NCI-H526 treated with DMSO at 0.1 percent for 48 hours (cell line): ENCODE results near the gene HOOK2.

Source experiments
- DNase-seq: peaks from one replicate; lab custom pipeline; 2025; lab: John Stamatoyannopoulos, UW

Gene HOOK2

DNA sequence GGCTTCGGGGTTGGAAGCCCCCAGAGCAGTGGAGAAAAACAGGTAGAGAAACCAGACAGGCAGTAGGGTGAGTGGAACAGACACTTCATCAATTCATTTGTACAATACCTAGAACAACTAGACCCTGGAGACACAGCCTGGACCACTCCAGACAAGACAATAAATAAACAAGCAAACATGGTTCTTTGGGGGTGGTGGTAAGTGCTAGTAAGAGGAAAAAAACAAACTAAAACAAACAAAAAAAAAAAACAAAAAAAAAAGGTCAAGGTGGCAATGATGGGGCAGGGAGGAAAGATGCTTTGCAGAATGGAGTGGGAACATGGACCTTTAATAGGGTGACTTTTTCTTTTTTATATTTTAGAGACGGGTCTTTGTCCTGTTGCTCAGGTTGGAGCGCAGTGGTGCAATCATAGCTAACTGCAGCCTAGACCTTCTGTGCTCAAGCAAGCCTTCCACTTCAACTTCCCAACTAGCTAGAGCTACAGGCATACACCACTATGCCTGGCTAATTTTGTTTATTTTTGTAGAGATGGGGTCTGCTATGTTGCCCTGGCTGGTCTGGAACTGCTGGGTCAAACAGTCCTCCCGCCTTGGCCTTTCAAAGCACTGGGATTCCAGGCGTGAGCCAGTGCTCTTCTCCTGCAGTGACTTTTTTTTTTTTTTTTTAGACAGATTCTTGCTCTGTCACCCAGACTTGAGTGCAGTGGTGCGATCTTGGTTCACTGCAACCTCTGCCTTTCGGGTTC lies 19.0 kb upstream of the HOOK2 start:
- DNase-seq: no peak

DNA sequence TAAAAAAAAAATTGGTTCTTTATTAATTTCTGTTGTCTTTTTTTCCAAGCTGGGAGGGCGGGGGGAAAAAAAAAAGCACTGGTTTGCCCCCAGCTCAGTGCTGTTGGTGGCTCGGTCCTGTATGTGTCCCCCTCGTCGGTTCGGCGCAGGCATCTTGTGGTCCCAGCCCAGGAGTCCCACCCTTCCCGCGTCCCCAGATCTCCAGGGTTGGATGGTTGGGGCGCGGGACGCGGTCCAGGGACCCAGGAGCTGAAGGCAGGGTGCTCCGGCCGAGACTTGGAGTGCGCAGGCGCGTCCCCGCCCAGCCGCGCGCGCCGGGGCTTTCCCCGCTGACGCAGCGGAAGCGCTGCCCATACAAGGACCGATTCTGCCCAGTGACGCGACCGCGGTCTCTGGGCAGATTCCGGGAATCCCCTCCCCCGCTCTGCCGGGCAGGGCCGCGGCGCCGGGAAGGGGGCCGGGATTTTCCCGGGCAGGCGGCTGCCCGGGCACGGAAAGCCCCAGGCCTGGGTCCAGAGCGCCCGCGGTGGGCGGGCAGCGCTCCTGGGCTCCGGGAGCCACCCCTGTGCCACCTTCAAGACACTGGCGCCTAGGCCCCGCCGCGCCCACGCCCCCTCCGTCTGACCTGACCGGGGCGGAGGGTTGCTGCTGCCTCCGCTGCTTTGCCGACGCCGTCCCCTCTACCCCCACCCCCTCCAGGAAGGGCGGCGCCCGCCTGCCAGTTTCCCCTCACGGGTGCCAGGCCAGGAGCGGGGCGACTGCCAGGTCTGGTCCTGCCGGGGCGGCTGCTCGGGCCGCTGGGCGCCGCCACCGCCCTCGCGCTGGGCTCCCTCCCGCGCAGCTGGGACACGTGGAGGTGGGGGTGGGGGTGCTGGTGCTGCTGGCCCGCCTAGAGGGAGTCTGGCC lies 18.2 kb upstream of the HOOK2 start:
- DNase-seq: peak; percentile 52

DNA sequence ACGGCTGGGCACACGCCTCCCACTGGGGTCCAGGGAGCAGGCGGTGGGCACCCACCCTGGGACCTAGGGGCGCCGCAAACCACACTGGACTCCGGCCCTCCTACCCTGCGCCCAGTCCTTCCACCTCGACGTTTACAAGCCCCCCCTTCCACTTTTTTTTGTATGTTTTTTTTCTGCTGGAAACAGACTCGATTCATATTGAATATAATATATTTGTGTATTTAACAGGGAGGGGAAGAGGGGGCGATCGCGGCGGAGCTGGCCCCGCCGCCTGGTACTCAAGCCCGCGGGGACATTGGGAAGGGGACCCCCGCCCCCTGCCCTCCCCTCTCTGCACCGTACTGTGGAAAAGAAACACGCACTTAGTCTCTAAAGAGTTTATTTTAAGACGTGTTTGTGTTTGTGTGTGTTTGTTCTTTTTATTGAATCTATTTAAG lies 17.5 kb upstream of the HOOK2 start:
- no peak for DNase-seq

DNA sequence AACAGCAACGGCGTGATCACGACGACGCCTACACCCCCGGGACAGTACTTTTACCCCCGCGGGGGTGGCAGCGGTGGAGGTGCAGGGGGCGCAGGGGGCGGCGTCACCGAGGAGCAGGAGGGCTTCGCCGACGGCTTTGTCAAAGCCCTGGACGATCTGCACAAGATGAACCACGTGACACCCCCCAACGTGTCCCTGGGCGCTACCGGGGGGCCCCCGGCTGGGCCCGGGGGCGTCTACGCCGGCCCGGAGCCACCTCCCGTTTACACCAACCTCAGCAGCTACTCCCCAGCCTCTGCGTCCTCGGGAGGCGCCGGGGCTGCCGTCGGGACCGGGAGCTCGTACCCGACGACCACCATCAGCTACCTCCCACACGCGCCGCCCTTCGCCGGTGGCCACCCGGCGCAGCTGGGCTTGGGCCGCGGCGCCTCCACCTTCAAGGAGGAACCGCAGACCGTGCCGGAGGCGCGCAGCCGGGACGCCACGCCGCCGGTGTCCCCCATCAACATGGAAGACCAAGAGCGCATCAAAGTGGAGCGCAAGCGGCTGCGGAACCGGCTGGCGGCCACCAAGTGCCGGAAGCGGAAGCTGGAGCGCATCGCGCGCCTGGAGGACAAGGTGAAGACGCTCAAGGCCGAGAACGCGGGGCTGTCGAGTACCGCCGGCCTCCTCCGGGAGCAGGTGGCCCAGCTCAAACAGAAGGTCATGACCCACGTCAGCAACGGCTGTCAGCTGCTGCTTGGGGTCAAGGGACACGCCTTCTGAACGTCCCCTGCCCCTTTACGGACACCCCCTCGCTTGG lies 16.9 kb upstream of the HOOK2 start:
- no peak for DNase-seq

DNA sequence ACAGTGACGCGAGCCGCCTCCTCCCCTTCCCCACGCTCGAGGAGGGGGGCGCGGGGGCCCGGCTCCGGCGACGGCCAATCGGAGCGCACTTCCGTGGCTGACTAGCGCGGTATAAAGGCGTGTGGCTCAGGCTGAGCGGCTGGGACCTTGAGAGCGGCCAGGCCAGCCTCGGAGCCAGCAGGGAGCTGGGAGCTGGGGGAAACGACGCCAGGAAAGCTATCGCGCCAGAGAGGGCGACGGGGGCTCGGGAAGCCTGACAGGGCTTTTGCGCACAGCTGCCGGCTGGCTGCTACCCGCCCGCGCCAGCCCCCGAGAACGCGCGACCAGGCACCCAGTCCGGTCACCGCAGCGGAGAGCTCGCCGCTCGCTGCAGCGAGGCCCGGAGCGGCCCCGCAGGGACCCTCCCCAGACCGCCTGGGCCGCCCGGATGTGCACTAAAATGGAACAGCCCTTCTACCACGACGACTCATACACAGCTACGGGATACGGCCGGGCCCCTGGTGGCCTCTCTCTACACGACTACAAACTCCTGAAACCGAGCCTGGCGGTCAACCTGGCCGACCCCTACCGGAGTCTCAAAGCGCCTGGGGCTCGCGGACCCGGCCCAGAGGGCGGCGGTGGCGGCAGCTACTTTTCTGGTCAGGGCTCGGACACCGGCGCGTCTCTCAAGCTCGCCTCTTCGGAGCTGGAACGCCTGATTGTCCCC lies 16.1 kb upstream of the HOOK2 start, which contains the start of gene JUNB:
JUNB (plus strand) TSS at position 142 of the 706 bp plus-strand sequence; CDS start at position 428, 286 bp downstream.
- peak; percentile 84 for DNase-seq

DNA sequence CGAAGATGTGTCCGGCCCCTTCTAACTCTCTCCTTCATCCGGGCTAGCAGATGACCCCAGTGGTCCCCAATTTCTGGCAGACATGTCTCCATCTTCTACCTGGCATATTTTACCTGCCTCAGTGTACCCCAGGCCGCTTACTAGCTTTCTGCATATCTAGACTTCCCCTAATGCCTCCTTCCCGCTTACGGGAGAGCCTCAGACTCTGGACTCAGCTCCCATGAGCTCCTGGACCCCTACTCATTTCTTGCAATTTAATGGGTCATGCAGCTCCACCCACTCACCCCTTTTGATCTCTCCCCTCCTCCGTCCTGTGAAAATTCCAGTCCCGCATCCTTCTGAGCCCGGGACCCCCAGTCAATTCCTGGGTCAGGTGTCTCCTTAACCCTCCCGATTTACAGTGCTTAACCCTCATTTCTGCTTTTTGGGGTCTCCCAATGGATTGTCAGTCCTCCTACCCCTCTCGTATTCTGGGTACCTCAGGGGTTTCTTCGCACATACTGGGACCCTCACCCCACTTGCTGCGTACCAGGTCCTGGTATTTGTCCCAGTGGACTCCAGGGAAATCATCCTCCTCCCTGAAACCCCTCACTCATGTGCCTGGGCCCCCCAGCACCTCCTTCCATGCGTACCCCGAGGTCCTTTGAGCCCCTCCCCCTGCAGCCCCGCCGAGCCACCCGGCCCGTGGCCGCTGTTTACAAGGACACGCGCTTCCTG lies 15.4 kb upstream of the HOOK2 start:
- no peak for DNase-seq

DNA sequence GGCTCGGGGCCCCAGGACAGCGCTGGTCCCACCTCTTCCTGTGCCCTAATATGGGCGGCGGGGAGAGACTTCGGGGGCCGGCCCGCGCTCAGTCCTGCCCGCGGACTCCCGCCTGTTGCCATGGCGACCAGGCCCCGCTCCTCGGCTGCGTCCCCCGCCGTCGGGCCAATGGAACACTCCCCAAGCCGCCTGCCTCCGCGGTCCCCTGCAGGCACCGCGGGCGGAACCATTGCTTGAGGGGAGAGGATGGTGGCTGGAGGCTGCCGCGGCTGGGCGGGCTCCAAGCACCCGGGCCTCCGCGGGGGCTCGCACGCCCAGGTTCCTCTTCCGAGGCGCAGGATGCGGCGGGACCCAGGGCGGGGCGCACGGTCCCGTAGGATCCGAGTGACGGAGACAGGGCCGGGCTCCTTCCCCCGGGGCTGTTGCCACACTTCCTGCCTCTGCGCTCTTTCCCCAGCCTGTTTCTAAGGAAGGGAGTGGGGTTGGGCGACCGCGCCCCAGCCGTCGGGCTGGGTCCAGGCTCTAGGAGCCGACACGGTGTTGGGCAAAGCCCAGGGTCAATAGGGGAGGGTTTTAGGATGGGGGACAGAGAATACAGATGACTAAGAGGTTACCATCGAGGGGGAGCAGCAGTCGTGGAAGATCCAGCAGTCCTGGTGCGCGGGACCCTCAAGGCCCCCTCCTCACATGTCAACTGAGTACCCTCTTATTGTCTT lies 14.7 kb upstream of the HOOK2 start:
- peak; percentile 61 for DNase-seq

DNA sequence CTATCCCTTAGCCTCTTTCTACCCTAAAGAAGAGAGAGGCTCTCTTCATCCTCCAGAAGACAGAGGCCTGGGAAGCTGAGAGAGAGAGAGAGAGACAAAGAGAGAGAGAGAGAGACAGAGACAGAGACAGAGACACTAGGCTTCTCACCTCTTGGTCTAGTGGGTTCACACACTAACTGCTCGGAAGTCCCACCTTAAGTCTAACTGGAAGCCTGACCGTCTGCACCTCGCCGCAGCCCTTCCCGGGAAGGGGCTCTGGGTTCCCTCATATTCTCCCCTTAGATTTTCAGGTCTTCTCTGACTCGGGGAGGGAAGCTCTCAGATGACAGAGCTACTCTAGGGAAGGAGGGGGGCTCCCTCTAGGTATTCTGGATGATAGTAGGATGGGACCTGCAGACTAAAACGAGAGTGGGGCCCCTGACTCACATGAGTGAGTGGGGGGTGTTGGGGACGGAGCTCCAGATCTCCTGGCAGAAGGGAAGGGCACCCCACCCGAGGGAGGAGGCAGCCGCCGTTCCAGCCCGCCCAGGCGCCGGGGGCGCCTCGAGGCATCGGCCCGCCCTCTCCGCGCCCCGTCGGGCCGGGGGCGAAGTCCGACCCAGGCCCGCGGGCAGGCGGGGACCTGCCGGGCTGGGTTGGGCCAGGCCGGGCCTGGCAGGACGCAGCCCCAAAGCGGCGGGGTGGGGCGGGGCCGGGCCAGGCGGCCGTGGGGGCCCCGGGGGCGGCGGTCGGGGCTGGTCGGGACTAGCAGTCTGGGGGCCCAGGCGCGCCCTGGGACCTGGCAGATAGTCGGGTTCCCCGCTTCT lies 13.9 kb upstream of the HOOK2 start:
- no peak for DNase-seq

DNA sequence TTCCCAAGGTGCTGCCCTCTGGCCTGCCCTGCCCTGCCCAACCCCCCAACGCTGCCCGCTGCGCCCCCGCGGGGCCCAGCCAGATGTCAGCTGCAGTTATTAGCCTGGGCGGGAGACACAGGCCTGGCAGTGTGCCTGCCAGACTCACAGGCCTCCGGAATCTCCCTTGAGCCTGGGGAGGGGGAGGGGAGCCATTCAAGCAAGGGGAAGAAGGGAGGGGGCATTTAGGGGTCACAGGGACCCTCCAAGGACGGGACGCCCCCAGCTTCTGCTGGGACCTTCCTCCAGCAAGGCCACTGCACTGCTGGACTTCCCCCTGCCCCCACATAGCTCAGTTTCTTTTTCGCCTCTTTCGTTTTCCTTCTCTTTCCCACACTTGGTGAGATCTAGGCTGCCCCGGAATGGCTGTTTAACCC lies 13.3 kb upstream of the HOOK2 start:
- no peak for DNase-seq

DNA sequence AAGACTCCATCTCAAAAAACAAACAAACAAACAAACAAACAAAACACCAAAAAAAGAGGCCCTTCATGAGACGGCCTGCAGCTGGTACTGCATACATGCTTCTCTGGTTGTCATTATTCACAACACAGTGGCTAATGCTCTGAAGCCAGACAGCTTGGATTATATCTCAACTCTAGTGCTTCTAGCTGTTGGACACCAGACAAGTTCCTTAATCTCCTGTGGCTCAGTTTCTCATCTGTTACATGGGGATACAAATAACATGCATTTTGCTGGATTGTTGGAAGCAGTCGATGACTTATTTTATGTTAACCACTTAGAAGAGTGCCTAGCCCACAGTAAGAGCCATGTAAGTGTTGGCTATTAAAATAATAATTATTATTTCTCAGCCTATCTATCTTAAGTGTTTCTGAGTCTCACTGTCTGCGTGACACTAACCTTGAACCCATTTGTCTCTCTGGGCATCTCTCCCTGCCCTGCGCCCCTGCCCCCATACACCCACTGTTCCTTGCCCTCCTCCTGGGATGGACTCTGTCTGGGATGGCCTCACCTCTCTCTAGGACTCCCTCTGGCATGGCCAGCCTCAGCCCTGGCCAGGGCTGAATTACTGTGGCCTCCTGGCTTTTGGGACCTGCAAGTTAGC lies 12.8 kb upstream of the HOOK2 start:
- DNase-seq: no peak

DNA sequence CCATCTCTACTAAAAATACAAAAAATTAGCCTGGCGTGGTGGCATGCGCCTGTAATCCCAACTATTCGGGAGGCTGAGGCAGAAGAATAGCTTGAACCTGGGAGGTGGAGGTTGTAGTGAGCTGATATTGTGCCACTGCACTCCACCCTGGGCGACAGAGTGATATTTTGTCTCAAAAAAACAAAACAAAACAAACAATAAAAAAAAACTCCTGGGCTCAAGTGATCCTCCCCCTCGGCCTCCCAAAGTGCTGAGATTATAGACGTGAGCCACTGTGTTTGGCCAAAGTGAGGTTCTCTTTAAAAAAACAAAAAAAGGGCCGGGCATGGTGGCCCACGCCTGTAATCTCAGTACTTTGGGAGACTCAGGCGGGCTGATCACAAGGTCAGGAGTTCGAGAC lies 12.1 kb upstream of the HOOK2 start:
- DNase-seq: no peak

DNA sequence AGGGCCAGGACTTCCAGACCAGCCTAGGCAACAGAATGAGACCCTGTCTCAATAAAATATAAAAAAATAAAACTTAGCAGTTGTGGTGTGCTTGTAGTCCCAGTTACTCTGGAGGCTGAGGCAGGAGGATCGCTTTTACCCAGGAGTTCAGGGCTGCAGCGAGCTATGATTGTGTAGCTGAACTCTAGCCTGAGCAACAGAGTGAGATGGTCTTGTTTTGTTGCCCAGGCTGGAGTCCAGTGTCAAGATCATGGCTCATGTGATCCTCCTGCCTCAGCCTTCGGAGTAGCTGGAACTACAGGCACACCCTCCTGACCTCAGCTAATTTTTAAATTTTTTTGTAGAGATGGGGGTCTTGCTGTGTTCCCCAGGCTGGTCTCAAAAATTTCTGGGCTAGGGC lies 11.6 kb upstream of the HOOK2 start:
- no peak for DNase-seq

DNA sequence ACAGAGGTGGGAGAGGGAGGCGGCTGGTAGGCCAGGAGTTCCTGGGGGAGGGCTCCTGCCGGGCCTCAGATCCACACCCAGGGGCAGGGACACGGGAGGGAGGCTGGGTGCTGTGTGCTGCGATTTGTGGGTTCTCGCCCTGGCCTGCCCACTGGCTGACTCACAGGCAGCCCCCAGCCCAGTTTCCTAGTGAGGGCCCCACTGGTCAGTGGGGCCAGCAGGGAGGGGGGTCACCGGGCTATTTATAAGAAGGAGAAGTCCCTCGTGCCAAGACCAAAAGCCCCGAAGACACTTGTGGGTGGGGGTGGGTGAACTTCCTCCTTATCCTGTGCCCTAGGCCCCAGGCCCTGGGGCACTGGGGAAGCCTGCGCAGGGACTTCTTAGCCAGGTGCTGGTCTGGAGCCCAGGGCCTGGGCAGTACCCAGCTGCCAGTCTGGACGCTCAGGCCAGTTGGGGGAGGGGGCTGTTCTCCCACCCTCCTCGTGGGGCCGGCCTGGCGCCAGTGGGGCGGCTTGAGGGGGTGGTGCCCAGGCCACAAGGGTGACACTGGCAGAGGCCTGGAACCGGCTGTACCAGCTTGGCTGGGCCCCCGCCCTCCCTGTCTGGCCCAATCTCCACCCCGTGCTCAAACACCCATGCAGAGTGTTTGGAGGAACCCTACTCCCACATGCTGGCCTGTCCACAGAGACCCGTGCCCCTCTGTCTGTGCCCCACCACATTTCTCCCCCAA lies 11.0 kb upstream of the HOOK2 start:
- DNase-seq: no peak

DNA sequence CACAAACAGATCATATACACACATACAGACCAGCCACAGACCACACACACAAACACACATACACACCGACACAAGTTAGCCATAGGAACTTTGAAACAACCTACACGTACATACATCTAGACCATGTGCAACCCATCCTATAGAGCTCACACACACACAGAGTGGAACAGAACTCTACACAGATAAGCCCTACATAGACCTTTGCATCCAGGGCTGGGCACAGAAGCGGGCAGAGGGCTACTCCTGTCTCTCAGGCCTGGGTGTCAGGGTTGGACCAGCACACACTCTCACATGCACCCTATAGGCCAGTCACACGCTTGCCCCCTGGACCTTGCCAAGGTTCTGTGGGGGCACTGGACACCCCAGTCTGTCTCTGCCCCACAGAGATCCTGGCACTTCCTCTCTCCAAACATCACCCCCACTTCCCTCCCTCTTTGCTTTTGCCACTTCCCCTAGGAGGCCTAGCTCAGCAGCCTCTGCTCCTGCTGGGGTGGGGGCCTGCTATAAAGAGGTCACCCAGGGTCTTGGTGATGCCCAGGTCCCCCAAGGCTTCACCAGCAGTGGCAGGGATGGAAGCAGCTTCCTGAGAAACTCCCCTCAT lies 10.2 kb upstream of the HOOK2 start:
- no peak for DNase-seq

DNA sequence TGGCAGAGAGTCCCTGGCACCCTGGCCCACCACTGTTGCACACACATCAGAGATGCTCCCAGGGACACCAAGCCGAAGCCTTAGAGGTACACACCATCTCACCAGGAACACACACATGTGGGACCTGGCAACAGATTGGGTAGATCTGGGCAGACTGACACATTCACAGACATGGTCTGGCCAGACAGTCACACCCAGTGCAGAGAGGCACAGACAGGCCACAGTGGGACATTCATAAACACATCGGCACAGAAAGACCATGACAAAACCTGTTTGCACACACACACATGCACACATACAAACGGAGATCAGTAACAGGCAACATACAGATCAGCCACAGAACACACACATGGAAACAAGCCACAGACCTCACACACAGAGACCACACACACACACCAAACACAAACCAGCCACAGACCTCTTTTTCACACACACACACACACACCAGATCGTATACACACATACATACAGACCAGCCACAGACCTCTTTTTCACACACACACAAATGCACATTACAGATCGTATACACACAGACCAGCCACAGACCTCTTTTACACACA lies 9.6 kb upstream of the HOOK2 start:
- no peak for DNase-seq

DNA sequence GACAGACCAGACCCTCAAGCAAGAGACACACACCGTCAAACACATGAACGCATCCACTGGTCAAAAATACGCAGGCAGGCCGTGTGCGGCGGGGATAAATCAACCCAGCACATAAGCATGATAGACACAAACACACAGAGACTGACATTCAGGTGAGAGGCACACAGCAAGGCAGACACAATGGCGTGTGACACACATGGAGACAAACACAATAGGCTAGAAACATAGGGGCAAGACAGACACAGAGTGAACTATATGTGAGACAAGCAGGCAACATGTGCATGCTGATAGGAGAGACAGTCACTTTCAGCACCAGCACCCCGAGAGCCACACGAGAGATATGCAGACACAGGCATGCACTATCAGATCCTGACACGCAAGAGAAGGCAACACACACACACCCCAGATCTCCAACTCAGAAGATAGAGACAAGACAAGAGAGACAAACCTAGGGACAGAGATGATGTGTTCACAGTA lies 9.1 kb upstream of the HOOK2 start:
- DNase-seq: no peak

DNA sequence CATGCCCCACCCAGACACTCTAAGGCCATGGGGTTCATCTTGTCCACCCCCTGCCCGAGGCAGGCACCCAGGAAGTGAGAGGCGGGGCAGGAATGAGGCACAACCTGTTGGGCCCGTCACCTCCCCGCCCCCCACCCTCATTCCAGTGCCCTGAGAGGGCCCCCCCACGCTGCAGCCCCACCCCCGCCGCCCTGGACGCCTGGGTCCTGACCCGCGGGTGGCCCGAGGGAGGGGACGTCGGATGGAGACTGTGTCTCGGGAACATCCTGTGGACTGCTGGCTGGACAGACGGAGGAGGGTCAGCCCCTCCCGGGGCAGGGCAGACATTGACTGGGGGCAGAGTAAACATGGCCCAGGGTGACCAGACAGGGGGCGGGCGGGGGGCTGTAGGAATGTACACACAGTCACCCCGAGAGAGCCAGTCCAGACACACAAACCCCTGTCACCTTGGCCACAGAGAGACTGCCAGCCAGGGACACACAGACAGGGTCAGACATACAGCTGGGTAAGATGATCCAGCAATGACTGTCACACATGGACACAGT lies 8.6 kb upstream of the HOOK2 start:
- DNase-seq: no peak
